NCI-H69 (cell line): ENCODE data around the gene POLH.
"Not testable (repeated sequence)": the region's sequence is repeated elsewhere in the genome, so short reads cannot be mapped to it uniquely, and the experiment has no call there.

Experiments used
- DNase-seq: peaks from one replicate; lab custom pipeline; 2025; lab: John Stamatoyannopoulos, UW

Gene POLH

DNA sequence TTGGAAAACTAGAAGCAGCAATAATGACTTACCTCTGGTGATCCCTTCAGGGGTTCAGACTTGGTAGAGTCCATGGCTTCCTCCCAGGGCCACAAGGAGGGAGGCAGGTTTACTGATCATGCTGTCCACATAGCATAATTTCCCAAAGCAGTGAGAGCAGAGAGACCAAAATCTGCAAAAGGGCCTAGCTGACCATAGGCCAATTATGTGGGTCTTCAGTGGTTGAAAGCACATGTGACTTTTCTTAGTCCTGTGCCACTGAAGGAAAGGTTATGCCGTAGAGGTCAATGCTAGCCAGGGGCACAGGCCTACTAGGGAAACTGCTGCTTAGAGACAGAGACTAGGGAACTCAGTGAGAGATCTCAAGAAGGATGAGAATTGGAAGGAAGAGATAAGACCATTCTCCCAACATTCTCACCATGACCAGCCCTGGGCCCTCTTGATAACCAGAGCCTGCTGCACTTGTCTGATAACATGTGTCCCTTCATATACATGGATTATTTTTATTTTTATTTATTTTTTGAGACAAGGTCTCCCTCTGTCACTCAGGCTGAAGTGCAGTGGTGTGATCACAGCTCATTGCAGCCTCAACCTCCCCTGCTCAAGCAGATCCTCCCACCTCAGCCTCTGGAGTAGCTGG is 55.1 kb downstream of the POLH start:
- peak; percentile 29 for DNase-seq

DNA sequence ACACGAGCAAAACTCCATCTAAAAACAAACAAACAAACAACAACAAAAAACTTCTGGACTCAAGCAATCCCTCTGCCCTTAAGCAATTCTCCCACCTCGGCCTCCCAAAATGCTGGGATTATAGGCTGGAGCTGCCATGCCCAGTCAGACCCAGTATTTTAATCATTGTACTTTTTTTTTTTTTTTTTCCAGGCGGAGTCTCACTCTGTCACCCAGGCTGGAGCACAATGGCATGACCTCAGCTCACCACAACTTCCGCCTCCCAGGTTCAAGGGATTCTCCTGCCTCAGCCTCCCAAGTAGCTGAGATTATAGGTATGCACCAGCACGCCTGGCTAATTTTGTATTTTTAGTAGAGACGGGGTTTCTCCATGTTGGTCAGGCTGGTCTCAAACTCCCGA is 57.0 kb downstream of the POLH start:
- not testable (repeated sequence) for DNase-seq

DNA sequence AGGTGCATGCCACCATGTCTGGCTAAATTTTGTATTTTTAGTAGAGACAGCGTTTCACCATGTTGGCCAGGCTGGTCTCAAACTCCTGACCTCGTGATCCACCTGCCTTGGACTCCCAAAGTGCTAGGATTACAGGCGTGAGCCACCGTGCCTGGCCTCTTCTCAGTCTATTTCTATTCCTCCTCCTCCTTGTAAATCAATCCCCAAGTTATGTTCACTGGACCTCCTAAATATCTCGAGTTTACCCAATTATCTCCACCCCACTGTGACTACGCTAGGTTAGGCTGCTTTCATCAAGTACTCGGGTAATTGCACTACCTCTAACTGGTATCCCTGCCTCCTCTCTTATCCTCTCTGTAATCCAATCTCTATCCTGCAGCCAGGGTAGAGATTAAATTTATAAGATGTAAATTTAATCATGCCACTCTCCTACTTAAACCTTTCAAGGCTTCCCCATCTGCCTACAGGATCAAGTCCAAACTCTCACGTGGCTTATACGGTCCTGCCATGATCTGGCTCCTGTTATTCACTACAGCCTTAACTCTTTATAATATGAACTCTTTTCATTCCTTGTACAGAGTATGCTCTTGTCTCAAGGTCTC is 58.8 kb downstream of the POLH start:
- no peak for DNase-seq

DNA sequence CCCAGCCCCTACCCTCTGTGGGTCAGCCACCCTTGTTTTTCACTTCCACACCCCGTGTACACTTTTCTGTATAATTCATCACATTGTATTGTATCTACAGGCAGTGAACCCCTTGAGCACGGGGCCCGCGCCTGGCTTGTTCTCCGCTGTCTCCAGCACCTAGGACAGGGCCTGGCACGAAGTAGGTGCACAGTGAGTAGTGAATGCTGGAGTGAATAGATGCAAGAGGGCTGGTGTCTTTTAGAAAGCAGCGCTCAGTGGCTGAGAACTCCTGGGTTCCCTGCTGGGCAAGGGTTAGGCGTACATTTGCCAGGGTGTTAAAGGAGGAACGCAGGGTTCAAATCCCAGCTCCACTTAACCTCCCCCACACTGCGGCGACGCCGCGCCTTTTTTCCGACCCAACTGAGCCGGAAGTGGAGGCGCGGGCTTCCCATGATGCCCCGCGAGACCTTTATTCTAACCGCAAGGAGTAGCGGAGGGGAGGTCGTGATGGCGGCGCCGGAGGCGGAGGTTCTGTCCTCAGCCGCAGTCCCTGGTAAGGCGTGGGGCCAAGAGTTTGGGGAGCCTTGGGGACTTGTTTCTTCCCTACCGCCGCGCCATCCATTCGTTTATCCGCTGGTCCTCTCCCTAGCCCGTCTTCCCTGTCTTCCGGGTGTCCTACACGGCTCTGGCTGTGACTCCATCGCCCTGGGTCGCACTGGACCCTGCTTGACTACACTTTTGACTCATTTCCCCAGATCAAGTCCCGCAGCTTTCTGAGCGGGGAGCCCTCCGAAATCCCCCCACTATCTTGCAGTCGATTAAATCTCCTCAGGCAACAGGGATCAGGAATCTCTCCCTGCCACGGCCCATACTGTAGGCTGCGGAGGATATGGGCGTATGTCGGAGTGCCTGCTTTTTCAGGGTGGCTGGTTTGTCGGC is 59.7 kb downstream of the POLH start, which contains the start of gene MAD2L1BP:
TSS of gene MAD2L1BP (plus strand) at position 454 of the 921 bp plus-strand sequence. CDS start at position 490, 36 bp downstream.
- peak; percentile 95 for DNase-seq

DNA sequence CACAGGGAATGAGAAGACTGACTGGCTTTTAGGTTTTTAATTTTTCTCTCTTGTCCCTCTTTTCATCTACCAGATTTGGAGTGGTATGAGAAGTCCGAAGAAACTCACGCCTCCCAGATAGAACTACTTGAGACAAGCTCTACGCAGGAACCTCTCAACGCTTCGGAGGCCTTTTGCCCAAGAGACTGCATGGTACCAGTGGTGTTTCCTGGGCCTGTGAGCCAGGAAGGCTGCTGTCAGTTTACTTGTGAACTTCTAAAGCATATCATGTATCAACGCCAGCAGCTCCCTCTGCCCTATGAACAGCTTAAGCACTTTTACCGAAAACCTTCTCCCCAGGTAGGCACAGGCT is 60.3 kb downstream of the POLH start:
- DNase-seq: peak; percentile 50

DNA sequence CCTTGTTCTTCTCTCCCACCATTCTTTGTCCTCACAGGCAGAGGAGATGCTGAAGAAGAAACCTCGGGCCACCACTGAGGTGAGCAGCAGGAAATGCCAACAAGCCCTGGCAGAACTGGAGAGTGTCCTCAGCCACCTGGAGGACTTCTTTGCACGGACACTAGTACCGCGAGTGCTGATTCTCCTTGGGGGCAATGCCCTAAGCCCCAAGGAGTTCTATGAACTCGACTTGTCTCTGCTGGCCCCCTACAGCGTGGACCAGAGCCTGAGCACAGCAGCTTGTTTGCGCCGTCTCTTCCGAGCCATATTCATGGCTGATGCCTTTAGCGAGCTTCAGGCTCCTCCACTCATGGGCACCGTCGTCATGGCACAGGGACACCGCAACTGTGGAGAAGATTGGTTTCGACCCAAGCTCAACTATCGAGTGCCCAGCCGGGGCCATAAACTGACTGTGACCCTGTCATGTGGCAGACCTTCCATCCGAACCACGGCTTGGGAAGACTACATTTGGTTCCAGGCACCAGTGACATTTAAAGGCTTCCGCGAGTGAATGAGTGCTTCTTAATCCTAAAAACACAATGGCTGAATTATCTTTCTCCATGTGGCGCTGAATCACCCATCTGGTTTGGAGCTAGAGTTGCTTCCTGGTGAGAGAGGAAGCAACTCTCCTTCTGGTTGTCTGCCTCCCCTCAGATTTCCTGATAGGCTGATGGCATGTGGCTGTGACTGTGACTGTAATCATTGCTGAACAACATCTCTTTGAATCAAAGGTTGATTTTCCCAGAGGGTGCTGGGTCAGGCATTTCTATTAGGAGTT is 64.2 kb downstream of the POLH start:
- no peak for DNase-seq

DNA sequence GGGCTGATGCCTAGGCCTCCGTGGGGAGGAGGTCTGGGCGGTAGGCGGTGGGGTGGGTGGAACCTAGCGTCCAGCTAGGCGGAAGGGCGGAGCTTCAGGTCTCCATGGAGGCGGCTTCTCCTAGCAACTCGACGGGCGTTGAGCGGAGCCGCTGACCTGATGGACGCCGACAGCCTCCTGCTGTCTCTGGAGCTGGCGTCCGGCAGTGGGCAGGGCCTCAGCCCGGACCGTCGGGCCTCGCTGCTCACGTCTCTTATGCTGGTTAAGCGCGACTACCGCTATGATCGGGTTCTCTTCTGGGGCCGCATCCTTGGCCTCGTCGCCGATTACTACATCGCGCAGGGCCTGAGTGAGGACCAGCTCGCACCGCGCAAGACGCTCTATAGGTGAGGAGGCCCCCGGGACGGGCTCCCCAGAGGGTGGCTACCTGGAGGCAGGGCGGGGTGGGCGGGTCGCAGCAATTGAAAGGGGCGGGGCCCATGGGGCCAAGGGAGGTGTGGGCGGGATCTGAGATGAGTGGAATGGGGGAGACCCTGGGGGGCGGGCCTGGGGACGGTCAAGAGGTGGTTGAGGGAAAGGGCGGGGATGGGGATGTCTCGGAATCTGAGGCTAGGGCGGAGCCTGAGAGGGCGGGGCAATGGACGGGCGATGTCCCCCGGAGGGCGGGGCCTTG is 69.1 kb downstream of the POLH start, which contains the start of gene RSPH9:
TSS of gene RSPH9 (plus strand) at position 97 of the 673 bp plus-strand sequence. CDS start at position 160, 63 bp downstream.
- DNase-seq: peak; percentile 77

DNA sequence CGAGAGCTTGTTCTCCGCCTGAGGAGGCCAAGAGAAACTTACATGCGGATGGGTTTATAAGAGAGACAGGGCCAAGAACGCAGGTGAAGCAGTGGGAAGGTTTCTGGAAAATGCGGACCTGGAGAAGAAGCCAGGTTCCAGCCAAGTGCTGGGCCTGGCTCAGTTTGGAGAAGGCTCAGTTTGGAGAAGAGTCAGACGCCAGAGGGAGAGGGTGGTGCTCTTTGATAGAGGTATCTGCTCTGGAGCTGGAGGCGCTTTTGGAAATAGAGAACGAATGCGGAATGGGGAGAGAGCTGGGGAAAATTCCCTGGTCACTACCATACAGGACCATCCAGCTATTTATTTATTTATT is 69.6 kb downstream of the POLH start:
- DNase-seq: no peak

DNA sequence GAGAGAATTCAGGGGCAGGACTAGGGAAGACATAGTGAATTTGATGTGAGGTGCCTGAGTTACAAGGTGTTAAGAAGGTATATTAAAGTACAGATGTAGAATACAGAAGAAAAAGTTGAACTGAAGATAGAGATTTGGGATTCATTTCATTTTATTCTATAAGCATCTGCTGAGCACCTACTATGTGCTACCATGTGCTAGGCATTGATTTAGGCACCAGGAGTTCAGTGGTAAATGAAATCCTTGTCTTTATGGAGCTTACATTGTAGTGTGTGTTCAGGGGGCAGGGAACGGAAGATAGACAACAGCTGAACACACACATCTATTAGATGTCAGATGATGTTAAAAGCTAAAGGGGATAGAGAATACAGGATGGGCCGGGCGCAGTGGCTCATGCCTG is 71.6 kb downstream of the POLH start:
- no peak for DNase-seq

DNA sequence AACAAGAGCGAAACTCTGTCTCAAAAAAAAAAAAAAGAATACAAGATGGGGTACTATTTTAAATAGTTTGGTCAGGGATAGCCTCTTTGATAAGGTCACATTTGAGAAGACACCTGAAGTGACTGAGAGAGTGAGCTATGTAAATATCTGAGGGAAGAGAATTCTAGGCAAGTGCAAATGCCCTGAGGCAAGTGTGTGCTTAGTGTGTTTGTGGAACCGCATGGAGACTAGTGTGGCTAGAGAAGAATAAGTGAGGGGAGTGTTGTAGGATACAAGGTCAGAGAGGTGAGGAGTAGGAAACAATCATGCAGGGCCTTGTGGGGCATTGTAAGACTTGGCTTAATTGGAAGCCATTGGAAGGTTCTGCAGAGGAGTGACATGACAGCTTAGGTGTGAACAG is 72.3 kb downstream of the POLH start:
- no peak for DNase-seq

DNA sequence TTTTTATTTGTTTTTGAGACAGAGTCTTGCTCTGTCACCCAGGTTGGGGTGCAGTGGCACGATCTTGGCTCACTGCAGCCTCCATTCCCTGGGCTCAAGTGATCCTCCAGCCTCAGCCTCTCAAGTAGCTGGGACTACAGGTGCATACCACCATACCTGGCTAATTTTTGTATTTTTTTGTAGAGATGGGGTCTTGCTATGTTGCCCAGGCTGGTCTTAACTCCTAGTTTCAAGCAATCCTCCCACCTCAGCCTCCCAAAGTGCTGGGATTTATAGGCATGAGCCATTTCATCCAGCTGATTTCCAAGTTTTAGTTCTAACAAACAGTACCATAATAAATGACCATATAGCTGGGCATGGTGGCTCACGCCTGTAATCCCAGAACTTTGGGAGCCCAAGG is 76.8 kb downstream of the POLH start:
- not testable (repeated sequence) for DNase-seq

DNA sequence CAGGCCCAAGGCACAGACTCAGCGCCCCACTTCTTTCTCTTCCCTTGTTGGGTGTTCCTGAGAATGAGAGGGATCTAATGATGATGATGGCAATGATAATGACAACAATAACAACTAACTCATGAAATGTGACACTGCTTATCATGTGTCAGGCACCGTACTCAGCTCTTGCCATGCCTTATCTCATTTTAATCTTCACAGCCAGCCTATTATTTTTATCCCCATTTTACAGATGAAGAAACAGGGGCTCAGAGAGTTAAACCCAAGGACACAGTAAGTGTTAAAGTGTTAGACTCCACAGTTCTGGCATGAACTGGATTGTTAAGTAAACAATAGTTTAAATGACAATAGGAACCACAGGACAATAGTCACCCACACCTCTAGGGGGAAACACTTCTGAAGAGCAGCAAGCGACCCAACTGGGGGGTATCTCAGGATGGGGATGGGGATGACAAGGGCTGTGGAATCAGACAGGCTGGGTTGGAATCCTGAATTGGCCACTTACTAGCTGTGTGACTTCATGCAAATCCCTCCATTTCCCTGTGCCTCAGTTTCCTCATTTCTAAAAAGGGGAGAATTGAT is 81.3 kb downstream of the POLH start:
- no peak for DNase-seq

DNA sequence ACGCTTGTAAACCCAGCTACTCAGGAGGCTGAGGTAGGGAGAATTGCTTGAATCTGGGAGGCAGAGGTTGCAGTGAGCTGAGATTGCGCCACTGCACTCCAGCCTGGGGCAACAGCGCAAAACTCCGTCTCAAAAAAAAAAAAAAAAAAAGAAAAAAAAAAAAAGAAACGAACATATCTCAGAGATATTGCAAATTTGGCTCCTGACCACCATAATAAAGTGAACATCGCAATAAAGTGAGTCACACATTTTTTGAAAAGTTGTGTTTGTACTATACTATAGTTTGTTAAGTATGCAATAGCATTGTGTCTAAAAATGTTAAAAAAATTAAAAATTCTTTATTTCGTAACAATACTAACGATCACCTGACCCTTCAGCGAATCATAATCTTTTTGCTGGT is 82.2 kb downstream of the POLH start:
- DNase-seq: no peak

DNA sequence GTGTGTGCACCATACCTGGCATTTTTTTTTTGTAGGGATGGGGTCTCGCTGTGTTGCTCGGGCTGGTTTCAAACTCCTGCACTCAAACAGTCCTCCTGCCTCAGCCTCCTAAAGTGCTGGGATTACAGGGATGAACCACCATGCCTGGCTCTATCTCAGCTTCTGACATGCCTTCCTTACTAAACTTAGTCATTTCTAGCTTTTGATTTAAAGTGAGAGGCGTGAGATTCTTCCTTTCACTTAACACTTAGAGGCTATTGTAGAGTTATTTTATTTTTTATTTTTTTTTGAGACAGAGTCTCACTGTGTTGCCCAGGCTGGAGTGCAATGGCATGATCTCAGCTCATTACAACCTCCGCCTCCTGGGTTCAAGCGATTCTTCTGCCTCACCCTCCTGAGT is 87.0 kb downstream of the POLH start:
- not testable (repeated sequence) for DNase-seq
